OCI-LY7 (cell line): ENCODE data around the gene PDZD2.
"Not testable (repeated sequence)": the region's sequence is repeated elsewhere in the genome, so short reads cannot be mapped to it uniquely, and the experiment has no call there.

Experiments used
- CTCF ChIP-seq: fragments of 200-600 bp; sonication (generic); conservative IDR thresholded peaks from 2 replicates; pipeline ENCODE4 v1.5.1; 2014; ENCODE audit warnings: mild to moderate bottlenecking, antibody characterized with exemption, low read length, moderate library complexity, mixed read lengths
- EZH2phosphoT487 ChIP-seq: fragments of 200-600 bp; sonication (generic); IDR thresholded peaks from 2 replicates; pipeline ENCODE4 v1.6.1; 2018; ENCODE audit warnings: low read depth, borderline replicate concordance, mild to moderate bottlenecking, mixed run types, antibody characterized with exemption, low read length, moderate library complexity, mixed read lengths

GRCh38 chr5:31602305-31602704, 36.6 kb upstream of the PDZD2 start:
- not testable (repeated sequence) for TF ChIP-seq CTCF, EZH2phosphoT487
